Osteoblast (primary cell): ENCODE data around the gene USP48. TPM values are rescaled to one million over a fixed set of nuclear protein-coding genes. Genes with fewer than 3 reads are reported as not detected.

Experiments used
- DNase-seq: peaks from one replicate; pipeline ENCODE4 v3.0.0; 2011; ENCODE audit warnings: low spot score, mixed read lengths; ENCODE audit not compliant: insufficient read length; ENCODE audit errors: missing footprints
- H2AFZ ChIP-seq: 2 replicates; pipeline ENCODE4 v1.6.0; 2011; ENCODE audit warnings: mild to moderate bottlenecking, low read length
- H3K27ac ChIP-seq: 2 replicates; pipeline ENCODE4 v1.5.1; 2011; ENCODE audit warnings: mild to moderate bottlenecking, low read depth, low read length, moderate library complexity
- H3K27me3 ChIP-seq: 2 replicates; pipeline ENCODE4 v1.6.0; 2012; ENCODE audit warnings: mild to moderate bottlenecking, control low read depth, inconsistent platforms, low read length, moderate library complexity; ENCODE audit not compliant: insufficient read depth
- H3K36me3 ChIP-seq: 2 replicates; pipeline ENCODE4 v1.5.1; 2011; ENCODE audit warnings: mild to moderate bottlenecking, low read length, control low read depth, moderate library complexity; ENCODE audit not compliant: insufficient read depth
- H3K4me1 ChIP-seq: 2 replicates; pipeline ENCODE4 v1.5.1; 2011; ENCODE audit warnings: mild to moderate bottlenecking, low read length, control low read depth, moderate library complexity; ENCODE audit not compliant: insufficient read depth
- H3K4me2 ChIP-seq: 2 replicates; pipeline ENCODE4 v1.6.0; 2011; ENCODE audit warnings: mild to moderate bottlenecking, low read length; ENCODE audit not compliant: insufficient read depth
- H3K4me3 ChIP-seq: fragments of 200-600 bp; sonication (generic); 3 replicates; pipeline ENCODE4 v1.5.1; 2012; ENCODE audit warnings: mild to moderate bottlenecking, low read length, inconsistent platforms; ENCODE audit not compliant: insufficient read depth
- H3K79me2 ChIP-seq: 2 replicates; pipeline ENCODE4 v1.6.0; 2012; ENCODE audit warnings: mild to moderate bottlenecking, low read length, control low read depth, inconsistent platforms; ENCODE audit not compliant: insufficient read depth
- H3K9me3 ChIP-seq: 2 replicates; pipeline ENCODE4 v1.5.1; 2011; ENCODE audit warnings: low read depth, low read length, control low read depth
- H4K20me1 ChIP-seq: 2 replicates; pipeline ENCODE4 v1.6.0; 2012; ENCODE audit warnings: mild to moderate bottlenecking, low read length, control low read depth; ENCODE audit not compliant: insufficient read depth
- CTCF ChIP-seq: IDR thresholded peaks from 2 replicates; pipeline ENCODE4 v1.5.1; 2011; ENCODE audit warnings: mild to moderate bottlenecking, low read depth, low read length, moderate library complexity; ENCODE audit errors: extremely low read depth
- total RNA-seq: library from RNA; depleted of rRNA; stranded (reverse); fragments of >200 nt; gene quantifications from 2 replicates; pipeline ENCODE4 v1.2.3, GENCODE V29; 2012

Gene USP48
- total RNA-seq, 1 donor = 52.5 TPM

GRCh38 chr1:21799730-21800129, 16.8 kb upstream of the USP48 start:
- Histone ChIP-seq H4K20me1 (no peaks in the 10 kb centered on the region), H3K27ac (no peak overlapping the region), H3K79me2 (no peaks in the 10 kb centered on the region), H2AFZ (no peak overlapping the region), H3K27me3 (no peaks in the 10 kb centered on the region), H3K36me3 (no peaks in the 10 kb centered on the region), H3K4me3 (no peak overlapping the region), H3K4me2 (no peak overlapping the region), H3K4me1 (no peaks in the 10 kb centered on the region), H3K9me3 (peaks cover 5% of the 10 kb centered on the region)
- no peak for DNase-seq
- no peak for TF ChIP-seq CTCF

DNA sequence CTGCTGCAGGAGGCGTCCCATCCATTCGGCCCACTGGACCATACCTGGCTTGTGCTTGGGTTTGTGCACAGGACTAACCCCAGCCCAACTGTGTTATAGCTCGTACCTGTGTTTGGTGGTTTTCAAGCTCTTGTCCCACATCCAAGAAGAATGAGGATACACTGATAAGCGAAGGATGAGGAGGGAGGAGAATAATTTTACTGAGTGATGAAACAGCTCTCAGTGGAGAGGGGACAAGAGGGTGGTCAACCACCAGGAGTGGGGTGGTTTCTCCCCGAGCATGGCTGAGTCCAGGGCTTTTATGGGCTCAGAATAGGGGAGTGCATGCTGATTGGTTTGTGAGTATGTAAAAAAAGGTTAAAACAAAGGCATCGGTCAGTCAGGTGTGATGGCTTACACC, 12.1 kb upstream of the USP48 start:
- Histone ChIP-seq H3K27me3 (no peaks in the 10 kb centered on the region), H3K9me3 (peaks cover 6% of the 10 kb centered on the region), H3K79me2 (no peaks in the 10 kb centered on the region)

DNA sequence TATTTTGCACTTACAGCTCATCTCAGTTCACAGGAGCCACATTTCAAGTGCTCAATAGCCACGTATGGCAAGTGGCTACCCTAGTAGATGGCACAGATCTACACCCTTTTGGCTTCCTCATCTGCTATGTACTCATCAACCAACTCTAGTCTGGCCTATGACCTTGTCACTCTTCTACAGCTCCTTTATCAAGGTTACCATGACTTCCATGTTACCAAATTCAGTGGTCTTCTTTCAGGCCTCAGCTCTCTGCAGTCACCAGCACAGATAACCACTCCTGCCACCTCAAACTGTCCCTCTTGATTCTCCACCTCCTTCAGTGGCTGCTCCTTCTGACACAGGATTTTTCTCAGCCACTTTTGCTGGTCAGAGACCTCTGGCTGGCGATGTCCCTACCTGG, 11.7 kb upstream of the USP48 start:
- no peaks in the 10 kb centered on the region for H3K36me3 ChIP-seq
- H3K4me1 ChIP-seq = no peaks in the 10 kb centered on the region
- H2AFZ ChIP-seq = no peak overlapping the region
- H3K4me3 ChIP-seq = no peak overlapping the region
- no peak for DNase-seq
- H3K27me3 ChIP-seq = no peaks in the 10 kb centered on the region
- H3K9me3 ChIP-seq = peaks cover 6% of the 10 kb centered on the region
- no peaks in the 10 kb centered on the region for H4K20me1 ChIP-seq
- no peak overlapping the region for H3K4me2 ChIP-seq
- H3K27ac ChIP-seq = no peak overlapping the region
- TF ChIP-seq CTCF = no peak
- no peaks in the 10 kb centered on the region for H3K79me2 ChIP-seq

More for the DNA sequence above, 12.1 kb upstream of the USP48 start:
- H3K4me2 ChIP-seq = no peak overlapping the region
- no peak overlapping the region for H3K27ac ChIP-seq
- no peak for DNase-seq
- no peak overlapping the region for H3K4me3 ChIP-seq
- H3K36me3 ChIP-seq = no peaks in the 10 kb centered on the region
- no peak for TF ChIP-seq CTCF
- no peaks in the 10 kb centered on the region for H3K4me1 ChIP-seq
- H4K20me1 ChIP-seq = no peaks in the 10 kb centered on the region
- H2AFZ ChIP-seq = no peak overlapping the region

DNA sequence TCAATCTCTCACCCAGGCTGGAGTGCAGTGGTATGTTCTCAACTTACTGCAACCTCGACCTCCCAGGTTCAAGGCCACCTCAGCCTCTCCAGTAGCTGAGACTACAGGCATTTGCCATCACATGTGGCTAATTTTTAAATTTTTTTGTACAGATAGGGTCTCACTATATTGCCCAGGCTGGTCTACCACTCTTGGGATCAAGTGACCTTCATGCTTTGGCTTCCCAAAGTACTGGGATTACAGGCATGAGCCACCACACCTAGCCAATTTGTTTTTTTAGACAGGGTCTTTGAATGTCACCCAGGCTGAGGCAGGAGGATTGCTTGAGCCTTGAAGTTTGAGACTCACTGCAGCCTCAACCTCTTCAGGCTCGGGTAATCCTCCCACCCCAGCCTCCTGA, 10.2 kb upstream of the USP48 start:
- Histone ChIP-seq H3K4me1 (no peaks in the 10 kb centered on the region), H3K36me3 (no peaks in the 10 kb centered on the region), H3K27me3 (no peaks in the 10 kb centered on the region), H3K27ac (no peak overlapping the region), H3K9me3 (peaks cover 6% of the 10 kb centered on the region), H3K4me2 (no peak overlapping the region), H3K79me2 (no peaks in the 10 kb centered on the region), H4K20me1 (no peaks in the 10 kb centered on the region), H2AFZ (no peak overlapping the region), H3K4me3 (no peak overlapping the region)
- no peak for DNase-seq
- TF ChIP-seq CTCF = no peak
